Measurements from ENCODE around the gene MROH2A.
"Not testable (repeated sequence)": the region's sequence is repeated elsewhere in the genome, so short reads cannot be mapped to it uniquely, and the experiment has no call there.

MROH2A gene

GRCh38 chr2:233778030-233778429 lies at the start of gene MROH2A:
Gene MROH2A (plus strand): TSS chr2:233778330. CDS start chr2:233779359, 1,029 bp downstream.
- DNase-seq (ENCODE audit: extremely low spot score, insufficient read length, low read depth) (no peak), FAIRE-seq (no peak)

- no peak for FAIRE-seq
Measured at GRCh38 chr2:233728723-233729301, 49.3 kb upstream of the MROH2A start, which contains the start of gene UGT1A3. Gene UGT1A3 (plus strand): TSS chr2:233729042. CDS start chr2:233729127, 85 bp downstream.

GRCh38 chr2:233736868-233737653 lies 41.1 kb upstream of the MROH2A start:
- not testable (repeated sequence) for DNase-seq (ENCODE audit: extremely low spot score, insufficient read length, low read depth); FAIRE-seq

More at GRCh38 chr2:233728723-233729301, 49.3 kb upstream of the MROH2A start, which contains the start of gene UGT1A3:
- DNase-seq (ENCODE audit: extremely low spot score, insufficient read length, low read depth): no peak

GRCh38 chr2:233740870-233741269 lies 37.3 kb upstream of the MROH2A start:
- DNase-seq (ENCODE audit: extremely low spot score, insufficient read length, low read depth): no peak
- FAIRE-seq: no peak

- DNase-seq (ENCODE audit: extremely low spot score, insufficient read length, low read depth) (no peak), FAIRE-seq (no peak)
Measured at GRCh38 chr2:233743464-233744259, 34.5 kb upstream of the MROH2A start.

GRCh38 chr2:233745073-233745755 lies 32.9 kb upstream of the MROH2A start:
- DNase-seq (ENCODE audit: extremely low spot score, insufficient read length, low read depth): no peak
- no peak for FAIRE-seq

GRCh38 chr2:233745838-233746237 lies 32.3 kb upstream of the MROH2A start:
- not testable (repeated sequence) for DNase-seq (ENCODE audit: extremely low spot score, insufficient read length, low read depth); FAIRE-seq

- FAIRE-seq: no peak
- no peak for DNase-seq (ENCODE audit: extremely low spot score, insufficient read length, low read depth)
Measured at GRCh38 chr2:233746475-233747282, 31.5 kb upstream of the MROH2A start.

GRCh38 chr2:233747283-233747544 lies 30.9 kb upstream of the MROH2A start:
- no peak for DNase-seq (ENCODE audit: extremely low spot score, insufficient read length, low read depth)
- FAIRE-seq: no peak

- not testable (repeated sequence) for DNase-seq (ENCODE audit: extremely low spot score, insufficient read length, low read depth); FAIRE-seq
Measured at GRCh38 chr2:233750689-233751088, 27.4 kb upstream of the MROH2A start.

GRCh38 chr2:233751212-233752009 lies 26.7 kb upstream of the MROH2A start:
- not testable (repeated sequence) for FAIRE-seq; DNase-seq (ENCODE audit: extremely low spot score, insufficient read length, low read depth)

- no peak for DNase-seq (ENCODE audit: extremely low spot score, insufficient read length, low read depth)
- FAIRE-seq: no peak
Measured at GRCh38 chr2:233754872-233755611, 23.1 kb upstream of the MROH2A start.

GRCh38 chr2:233756429-233757081 lies 21.6 kb upstream of the MROH2A start:
- DNase-seq (ENCODE audit: extremely low spot score, insufficient read length, low read depth): no peak
- no peak for FAIRE-seq

- FAIRE-seq (no peak), DNase-seq (ENCODE audit: extremely low spot score, insufficient read length, low read depth) (no peak)
Measured at GRCh38 chr2:233758141-233758540, 20.0 kb upstream of the MROH2A start.

- DNase-seq (ENCODE audit: extremely low spot score, insufficient read length, low read depth): no peak
- no peak for FAIRE-seq
Measured at GRCh38 chr2:233758849-233759248, 19.3 kb upstream of the MROH2A start.

- FAIRE-seq: no peak
- DNase-seq (ENCODE audit: extremely low spot score, insufficient read length, low read depth): no peak
Measured at GRCh38 chr2:233760043-233760442, 18.1 kb upstream of the MROH2A start, which contains the start of gene UGT1A1. Gene UGT1A1 (plus strand): TSS chr2:233760270. CDS start chr2:233760288, 18 bp downstream.

- DNase-seq (ENCODE audit: extremely low spot score, insufficient read length, low read depth): no peak
- FAIRE-seq: no peak
Measured at GRCh38 chr2:233761040-233761769, 16.9 kb upstream of the MROH2A start.

All from GM18507 (cell line).